DND-41 (cell line): ENCODE measurements around the gene COL15A1.

Experiments
- EZH2 ChIP-seq: IDR thresholded peaks from 3 replicates; pipeline ENCODE4 v1.6.1; 2012; ENCODE audit warnings: borderline replicate concordance, low read depth, mild to moderate bottlenecking, moderate library complexity, low read length, inconsistent platforms; ENCODE audit not compliant: severe bottlenecking
- TF ChIP-seq, protein P1 (sequence below): IDR thresholded peaks from 2 replicates; pipeline ENCODE4 v1.5.1; 2012; ENCODE audit warnings: borderline replicate concordance, low read length, moderate library complexity, mild to moderate bottlenecking; ENCODE audit not compliant: poor library complexity, severe bottlenecking; ENCODE audit errors: extremely low read depth

DNA sequence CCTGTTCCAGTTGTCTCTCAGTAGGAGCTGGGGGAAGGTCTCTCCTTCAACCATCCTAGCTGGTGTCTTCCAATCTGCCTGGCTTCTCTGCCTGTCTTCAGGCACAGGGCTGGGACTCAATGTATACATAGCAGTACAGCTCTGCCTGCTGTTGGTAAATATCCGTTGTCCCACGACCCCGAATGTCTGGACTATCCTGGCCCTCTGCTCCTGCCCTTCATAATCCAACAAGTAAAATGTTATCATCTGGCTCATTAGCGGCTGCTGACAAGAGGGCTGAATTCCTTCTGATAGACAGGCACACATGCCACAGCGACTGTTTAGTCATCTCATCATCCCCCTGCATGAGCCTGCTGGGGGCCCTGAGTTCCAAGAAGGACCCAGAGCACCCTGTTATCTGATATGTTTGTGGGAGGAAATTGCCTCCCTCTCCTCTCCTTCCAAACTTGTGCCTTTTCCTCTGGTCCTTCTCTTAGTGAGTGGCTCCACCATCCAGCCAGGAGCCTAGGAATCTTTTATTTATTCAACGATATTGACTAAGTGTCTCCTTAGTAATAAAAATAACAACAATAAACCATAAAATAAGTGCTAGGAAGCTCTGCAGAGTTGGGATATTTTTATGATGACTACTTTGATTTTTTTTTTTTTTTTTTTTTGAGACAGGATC lies 131.7 kb downstream of the COL15A1 start:
- TF ChIP-seq, protein P1, sequence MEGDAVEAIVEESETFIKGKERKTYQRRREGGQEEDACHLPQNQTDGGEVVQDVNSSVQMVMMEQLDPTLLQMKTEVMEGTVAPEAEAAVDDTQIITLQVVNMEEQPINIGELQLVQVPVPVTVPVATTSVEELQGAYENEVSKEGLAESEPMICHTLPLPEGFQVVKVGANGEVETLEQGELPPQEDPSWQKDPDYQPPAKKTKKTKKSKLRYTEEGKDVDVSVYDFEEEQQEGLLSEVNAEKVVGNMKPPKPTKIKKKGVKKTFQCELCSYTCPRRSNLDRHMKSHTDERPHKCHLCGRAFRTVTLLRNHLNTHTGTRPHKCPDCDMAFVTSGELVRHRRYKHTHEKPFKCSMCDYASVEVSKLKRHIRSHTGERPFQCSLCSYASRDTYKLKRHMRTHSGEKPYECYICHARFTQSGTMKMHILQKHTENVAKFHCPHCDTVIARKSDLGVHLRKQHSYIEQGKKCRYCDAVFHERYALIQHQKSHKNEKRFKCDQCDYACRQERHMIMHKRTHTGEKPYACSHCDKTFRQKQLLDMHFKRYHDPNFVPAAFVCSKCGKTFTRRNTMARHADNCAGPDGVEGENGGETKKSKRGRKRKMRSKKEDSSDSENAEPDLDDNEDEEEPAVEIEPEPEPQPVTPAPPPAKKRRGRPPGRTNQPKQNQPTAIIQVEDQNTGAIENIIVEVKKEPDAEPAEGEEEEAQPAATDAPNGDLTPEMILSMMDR, result no peak
- no peak for TF ChIP-seq EZH2
